Measurements from ENCODE around the gene CRACR2B.

Gene CRACR2B

DNA sequence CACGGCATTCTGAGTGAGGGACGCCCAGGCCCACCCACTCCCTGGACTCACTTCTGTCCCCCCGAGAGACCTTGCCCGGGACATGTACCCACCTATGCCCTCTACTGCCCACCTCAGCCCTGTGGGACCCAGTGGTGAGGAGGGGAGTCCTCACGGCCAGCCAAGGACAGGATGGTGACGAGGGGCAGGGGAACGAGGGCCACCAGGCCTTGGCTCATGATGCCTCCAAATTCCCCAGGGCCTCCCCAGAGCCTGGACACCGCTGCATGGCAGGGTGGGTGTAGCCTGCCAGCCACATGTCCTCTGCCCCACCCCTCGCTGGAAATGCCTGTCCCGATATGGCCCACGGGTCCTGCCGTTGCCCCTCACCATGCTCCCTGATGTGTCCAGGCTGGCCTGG lies 41.1 kb downstream of the CRACR2B start:
- no peak overlapping the region for H3K14ac ChIP-seq (ENCODE audit: low read length in 2 of 2)
- no peak overlapping the region for H2AK5ac ChIP-seq (ENCODE audit: low read length, severe bottlenecking)
- H3K36me3 ChIP-seq (ENCODE audit: control insufficient read depth in 1 of 2, insufficient read depth in 2 of 2, low read depth in 1 of 2, low read length in 2 of 2): peaks cover 35 to 64% of the 10 kb centered on the region in 2 experiments
- H4K91ac ChIP-seq (ENCODE audit: low read length): peak overlapping the region; percentile 36
- no peak overlapping the region for H3K23ac ChIP-seq (ENCODE audit: low read length in 2 of 2)
- H4K8ac ChIP-seq (ENCODE audit: low read length): no peak overlapping the region
- no peak overlapping the region for H2BK15ac ChIP-seq (ENCODE audit: low read depth, poor library complexity, severe bottlenecking)
- no peak overlapping the region for H2BK120ac ChIP-seq (ENCODE audit: low read depth, low read length)
- no peak overlapping the region for H2AFZ ChIP-seq (ENCODE audit: low read depth, low read length)
- H2BK12ac ChIP-seq (ENCODE audit: low read length in 2 of 2): no peak overlapping the region
- no peak overlapping the region for H3K27ac ChIP-seq (ENCODE audit: low read length, poor library complexity, severe bottlenecking)
- H3K79me1 ChIP-seq (replicated peaks; ENCODE audit: low read length, poor library complexity, severe bottlenecking): no peaks in the 10 kb centered on the region
- no peaks in the 10 kb centered on the region for H3K27me3 ChIP-seq (ENCODE audit: control insufficient read depth in 1 of 2, insufficient read depth in 1 of 2, low read length in 2 of 2)
- H3K4me3 ChIP-seq (ENCODE audit: insufficient read depth in 1 of 2, low read depth in 1 of 2, low read length in 2 of 2): no peak overlapping the region
- H3K9me3 ChIP-seq (ENCODE audit: control insufficient read depth, low read length): no peaks in the 10 kb centered on the region
- no peak overlapping the region for H3K4me2 ChIP-seq (ENCODE audit: low read length, poor library complexity, severe bottlenecking)
- peaks cover 29% of the 10 kb centered on the region for H3K4me1 ChIP-seq (ENCODE audit: control insufficient read depth, insufficient read depth, low read depth, low read length)
- 89% methylated on average over 12 of the region's 12 CpGs for WGBS
- H2BK5ac ChIP-seq (ENCODE audit: low read depth, low read length, poor library complexity, severe bottlenecking): no peak overlapping the region
- no peak overlapping the region for H3K9ac ChIP-seq (ENCODE audit: low read length)
- H3K18ac ChIP-seq (ENCODE audit: low read depth in 1 of 2, low read length in 2 of 2): no peak overlapping the region
- DNase-seq: no peak
- H3K4ac ChIP-seq (ENCODE audit: low read depth in 1 of 2, low read length in 2 of 2): no peak overlapping the region

DNA sequence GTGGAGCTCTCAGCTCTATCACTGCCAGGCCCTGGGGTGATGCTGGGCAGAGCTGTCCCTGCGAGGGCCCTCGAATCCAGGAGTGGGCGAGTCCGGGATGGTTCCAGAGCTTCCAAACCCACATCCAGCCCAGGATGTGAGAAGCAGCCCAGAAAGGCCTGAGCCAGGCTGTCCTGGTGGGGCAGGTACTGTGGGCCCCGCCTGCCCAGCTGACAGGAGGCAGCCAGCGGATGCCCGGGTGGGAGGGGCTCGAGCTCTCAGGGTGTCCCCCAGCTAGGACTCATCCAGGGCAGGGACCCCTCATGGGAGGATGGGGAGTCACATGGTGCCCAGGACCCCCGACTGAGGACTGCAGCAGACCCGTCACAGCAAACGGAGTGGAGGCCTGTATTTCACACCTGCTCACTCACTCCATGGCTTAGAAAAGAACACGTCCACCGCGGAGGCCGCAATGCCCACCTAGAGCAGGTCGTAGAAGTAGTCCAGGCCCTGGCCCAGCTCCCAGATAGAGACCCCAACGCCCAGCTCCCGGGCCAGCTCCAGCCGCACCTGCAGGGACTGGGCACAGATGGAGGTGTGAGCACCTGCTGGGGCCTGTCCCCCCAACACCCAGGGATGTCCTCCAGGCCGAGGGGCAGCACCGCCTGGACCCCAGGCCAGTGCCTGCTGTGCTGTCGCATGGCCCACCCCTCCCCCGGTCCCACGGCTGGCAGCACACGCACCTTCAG lies 41.8 kb downstream of the CRACR2B start:
- H2BK15ac ChIP-seq (ENCODE audit: low read depth, poor library complexity, severe bottlenecking): no peak overlapping the region
- H3K4me1 ChIP-seq (ENCODE audit: control insufficient read depth, insufficient read depth, low read depth, low read length): peaks cover 21% of the 10 kb centered on the region
- no peak overlapping the region for H3K4me3 ChIP-seq (ENCODE audit: insufficient read depth in 1 of 2, low read depth in 1 of 2, low read length in 2 of 2)
- H3K14ac ChIP-seq (ENCODE audit: low read length in 2 of 2): peak overlapping the region in 1 of 2 experiments; percentile 21
- H3K27me3 ChIP-seq (ENCODE audit: control insufficient read depth in 1 of 2, insufficient read depth in 1 of 2, low read length in 2 of 2): no peaks in the 10 kb centered on the region
- H2BK120ac ChIP-seq (ENCODE audit: low read depth, low read length): no peak overlapping the region
- 93% methylated on average over 24 of the region's 25 CpGs for WGBS
- H2AK5ac ChIP-seq (ENCODE audit: low read length, severe bottlenecking): no peak overlapping the region
- H3K79me1 ChIP-seq (replicated peaks; ENCODE audit: low read length, poor library complexity, severe bottlenecking): no peaks in the 10 kb centered on the region
- H3K36me3 ChIP-seq (ENCODE audit: control insufficient read depth in 1 of 2, insufficient read depth in 2 of 2, low read depth in 1 of 2, low read length in 2 of 2): peaks cover 28 to 59% of the 10 kb centered on the region in 2 experiments
- H3K4me2 ChIP-seq (ENCODE audit: low read length, poor library complexity, severe bottlenecking): no peak overlapping the region
- H4K8ac ChIP-seq (ENCODE audit: low read length): no peak overlapping the region
- no peak for DNase-seq
- no peak overlapping the region for H4K91ac ChIP-seq (ENCODE audit: low read length)
- H3K4ac ChIP-seq (ENCODE audit: low read depth in 1 of 2, low read length in 2 of 2): no peak overlapping the region
- H2BK12ac ChIP-seq (ENCODE audit: low read length in 2 of 2): no peak overlapping the region
- no peaks in the 10 kb centered on the region for H3K9me3 ChIP-seq (ENCODE audit: control insufficient read depth, low read length)
- H3K18ac ChIP-seq (ENCODE audit: low read depth in 1 of 2, low read length in 2 of 2): no peak overlapping the region
- H3K27ac ChIP-seq (ENCODE audit: low read length, poor library complexity, severe bottlenecking): no peak overlapping the region
- no peak overlapping the region for H2AFZ ChIP-seq (ENCODE audit: low read depth, low read length)
- no peak overlapping the region for H3K9ac ChIP-seq (ENCODE audit: low read length)
- H2BK5ac ChIP-seq (ENCODE audit: low read depth, low read length, poor library complexity, severe bottlenecking): no peak overlapping the region
- no peak overlapping the region for H3K23ac ChIP-seq (ENCODE audit: low read length in 2 of 2)

DNA sequence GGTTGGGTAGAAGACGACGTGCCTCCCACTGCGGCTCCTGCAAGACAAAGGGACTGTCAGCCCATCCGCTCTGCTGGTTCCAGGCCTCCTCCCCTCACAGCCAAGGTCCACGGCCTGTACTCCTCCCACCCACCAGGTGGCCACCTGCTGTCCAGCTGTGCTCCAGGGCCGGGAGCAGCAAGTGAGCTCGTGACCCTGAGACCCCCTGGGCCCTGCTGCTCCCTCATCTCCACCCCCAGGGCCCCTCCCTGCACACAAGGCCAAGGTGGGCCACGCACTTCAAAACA lies 42.4 kb downstream of the CRACR2B start:
- Histone ChIP-seq H3K36me3 (ENCODE audit: control insufficient read depth in 1 of 2, insufficient read depth in 2 of 2, low read depth in 1 of 2, low read length in 2 of 2) (peaks cover 23 to 59% of the 10 kb centered on the region in 2 experiments), H4K8ac (ENCODE audit: low read length) (no peak overlapping the region), H2BK5ac (ENCODE audit: low read depth, low read length, poor library complexity, severe bottlenecking) (no peak overlapping the region), H2AK5ac (ENCODE audit: low read length, severe bottlenecking) (no peak overlapping the region), H3K14ac (ENCODE audit: low read length in 2 of 2) (peak overlapping the region in 1 of 2 experiments; percentile 21), H2BK15ac (ENCODE audit: low read depth, poor library complexity, severe bottlenecking) (no peak overlapping the region), H3K27ac (ENCODE audit: low read length, poor library complexity, severe bottlenecking) (no peak overlapping the region), H3K79me1 (replicated peaks; ENCODE audit: low read length, poor library complexity, severe bottlenecking) (no peaks in the 10 kb centered on the region), H4K91ac (ENCODE audit: low read length) (no peak overlapping the region), H3K18ac (ENCODE audit: low read depth in 1 of 2, low read length in 2 of 2) (no peak overlapping the region), H3K23ac (ENCODE audit: low read length in 2 of 2) (no peak overlapping the region), H3K4me3 (ENCODE audit: insufficient read depth in 1 of 2, low read depth in 1 of 2, low read length in 2 of 2) (no peak overlapping the region), H3K9ac (ENCODE audit: low read length) (no peak overlapping the region), H2BK12ac (ENCODE audit: low read length in 2 of 2) (no peak overlapping the region), H2BK120ac (ENCODE audit: low read depth, low read length) (no peak overlapping the region), H3K9me3 (ENCODE audit: control insufficient read depth, low read length) (no peaks in the 10 kb centered on the region), H3K4me2 (ENCODE audit: low read length, poor library complexity, severe bottlenecking) (no peak overlapping the region), H3K27me3 (ENCODE audit: control insufficient read depth in 1 of 2, insufficient read depth in 1 of 2, low read length in 2 of 2) (no peaks in the 10 kb centered on the region), H2AFZ (ENCODE audit: low read depth, low read length) (no peak overlapping the region), H3K4ac (ENCODE audit: low read depth in 1 of 2, low read length in 2 of 2) (no peak overlapping the region), H3K4me1 (ENCODE audit: control insufficient read depth, insufficient read depth, low read depth, low read length) (peaks cover 18% of the 10 kb centered on the region)
- no peak for DNase-seq
- WGBS: 69% methylated on average over 8 of the region's 8 CpGs

DNA sequence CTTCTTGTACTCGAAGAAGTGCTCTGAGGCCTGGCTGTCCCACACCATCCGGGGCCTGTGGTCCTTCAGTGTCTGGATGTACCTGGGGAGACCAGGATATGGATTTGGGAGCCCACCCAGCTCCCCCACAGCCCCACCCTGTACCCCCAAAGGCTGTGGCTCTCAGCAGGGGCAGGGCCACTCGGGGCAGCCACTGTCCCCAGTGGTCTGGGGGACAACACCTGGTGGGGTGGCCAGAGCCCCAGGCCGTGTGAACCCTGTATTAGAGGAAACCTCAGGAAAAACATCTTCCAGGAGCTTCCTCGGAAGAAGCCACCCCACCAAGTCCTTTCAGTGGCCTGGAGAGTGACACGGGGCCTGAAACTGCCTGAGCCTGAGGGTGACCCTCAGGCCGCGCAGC lies 42.7 kb downstream of the CRACR2B start:
- 89% methylated on average over 8 of the region's 8 CpGs for WGBS
- Histone ChIP-seq H3K79me1 (replicated peaks; ENCODE audit: low read length, poor library complexity, severe bottlenecking) (no peaks in the 10 kb centered on the region), H3K18ac (ENCODE audit: low read depth in 1 of 2, low read length in 2 of 2) (no peak overlapping the region), H2BK5ac (ENCODE audit: low read depth, low read length, poor library complexity, severe bottlenecking) (no peak overlapping the region), H2BK15ac (ENCODE audit: low read depth, poor library complexity, severe bottlenecking) (no peak overlapping the region), H3K9ac (ENCODE audit: low read length) (no peak overlapping the region), H3K14ac (ENCODE audit: low read length in 2 of 2) (no peak overlapping the region), H4K8ac (ENCODE audit: low read length) (no peak overlapping the region), H2BK120ac (ENCODE audit: low read depth, low read length) (no peak overlapping the region), H4K91ac (ENCODE audit: low read length) (no peak overlapping the region), H3K4me2 (ENCODE audit: low read length, poor library complexity, severe bottlenecking) (no peak overlapping the region), H3K4me1 (ENCODE audit: control insufficient read depth, insufficient read depth, low read depth, low read length) (peaks cover 15% of the 10 kb centered on the region), H3K27ac (ENCODE audit: low read length, poor library complexity, severe bottlenecking) (no peak overlapping the region), H2AFZ (ENCODE audit: low read depth, low read length) (no peak overlapping the region), H3K27me3 (ENCODE audit: control insufficient read depth in 1 of 2, insufficient read depth in 1 of 2, low read length in 2 of 2) (no peaks in the 10 kb centered on the region), H3K23ac (ENCODE audit: low read length in 2 of 2) (no peak overlapping the region), H2AK5ac (ENCODE audit: low read length, severe bottlenecking) (no peak overlapping the region), H2BK12ac (ENCODE audit: low read length in 2 of 2) (no peak overlapping the region), H3K36me3 (ENCODE audit: control insufficient read depth in 1 of 2, insufficient read depth in 2 of 2, low read depth in 1 of 2, low read length in 2 of 2) (peaks cover 23 to 59% of the 10 kb centered on the region in 2 experiments), H3K9me3 (ENCODE audit: control insufficient read depth, low read length) (no peaks in the 10 kb centered on the region), H3K4ac (ENCODE audit: low read depth in 1 of 2, low read length in 2 of 2) (no peak overlapping the region), H3K4me3 (ENCODE audit: insufficient read depth in 1 of 2, low read depth in 1 of 2, low read length in 2 of 2) (no peak overlapping the region)
- DNase-seq: no peak
